GM12878 (cell line): ENCODE results near the gene ARHGAP45. TPM values are rescaled to one million over a fixed set of nuclear protein-coding genes. Genes with fewer than 3 reads are reported as not detected.

Experiments
- ATAC-seq: fragments of 200-7000 bp; cut with Tn5 transposase; 3 replicates; pipeline ENCODE4 v1.9.1; 2020; ENCODE audit warnings: mild to moderate bottlenecking, moderate library complexity
- BruUV-seq: library from RNA; stranded (reverse); fragments of 400-500 nt; replicated peaks from 2 replicates; lab custom pipeline; 2021; lab: Mats Ljungman, UMichigan
- CTCF ChIA-PET: fragments of 300-600 bp; sonication (Branson Sonifier 250); formaldehyde crosslinking; extraction: SDS; loops from one replicate; lab custom pipeline; 2021; ENCODE audit warnings: inconsistent platforms; lab: Yijun Ruan, JAX
- POLR2A ChIA-PET: fragments of 350-600 bp; formaldehyde crosslinking; extraction: SDS; loops from one replicate; lab custom pipeline; 2021; ENCODE audit warnings: inconsistent platforms; lab: Charles Lee
- RAD21 ChIA-PET: fragments of 300-600 bp; sonication (Branson Sonifier 250); formaldehyde crosslinking; loops from one replicate; lab custom pipeline; 2023; ENCODE audit warnings: antibody characterized with exemption; ENCODE audit not compliant: unreplicated experiment; lab: Charles Lee
- SMC1A ChIA-PET: fragments of 300-600 bp; sonication (Branson Sonifier 250); formaldehyde crosslinking; loops from one replicate; lab custom pipeline; 2023; ENCODE audit not compliant: unreplicated experiment, uncharacterized antibody; lab: Charles Lee
- DNase-seq: peaks from one replicate; pipeline ENCODE4 v3.0.0-alpha.2; 2011; ENCODE audit warnings: low read depth, low spot score
- FAIRE-seq: peaks from 3 replicates; lab custom pipeline; 2011; peaks lifted over from hg19 to GRCh38; lab: Jason Lieb, UNC
- H2AFZ ChIP-seq: 2 replicates; pipeline ENCODE4 v1.6.0; 2011; ENCODE audit warnings: low read depth, low read length, control low read depth; ENCODE audit not compliant: control insufficient read depth
- H3K27ac ChIP-seq: 2 replicates; pipeline ENCODE4 v1.5.1; 2011; ENCODE audit warnings: control low read depth; ENCODE audit not compliant: control insufficient read depth, insufficient read depth
- H3K27me3 ChIP-seq, 2 experiments: replicated peaks in 1 of 2; 2 replicates each; pipeline versions ENCODE4 v1.6.0 to v1.6.1; 2011; ENCODE audit warnings: low read length in 1 of 2; ENCODE audit not compliant: control insufficient read depth in 2 of 2, insufficient read depth in 2 of 2
- H3K36me3 ChIP-seq, 2 experiments: 2 replicates each; pipeline ENCODE4 v1.5.1; 2011; ENCODE audit warnings: low read length in 1 of 2; ENCODE audit not compliant: control insufficient read depth in 2 of 2, insufficient read depth in 2 of 2
- H3K4me1 ChIP-seq: 2 replicates; pipeline ENCODE4 v1.6.1; 2011; ENCODE audit warnings: mild to moderate bottlenecking, low read length, moderate library complexity, mixed read lengths; ENCODE audit not compliant: control insufficient read depth, insufficient read depth
- H3K4me2 ChIP-seq: 2 replicates; pipeline ENCODE4 v1.6.0; 2011; ENCODE audit warnings: control low read depth; ENCODE audit not compliant: control insufficient read depth, insufficient read depth
- H3K4me3 ChIP-seq: fragments of 200-600 bp; sonication (generic); 2 replicates; pipeline ENCODE4 v1.5.1; 2016
- H3K79me2 ChIP-seq: 2 replicates; pipeline ENCODE4 v1.6.0; 2011; ENCODE audit warnings: low read length; ENCODE audit not compliant: control insufficient read depth, insufficient read depth
- H3K9ac ChIP-seq: 2 replicates; pipeline ENCODE4 v1.8.0; 2011; ENCODE audit warnings: low read length, control low read depth, mixed read lengths; ENCODE audit not compliant: control insufficient read depth, insufficient read depth
- H3K9me3 ChIP-seq: replicated peaks from 3 replicates; pipeline ENCODE4 v1.5.1; 2011; ENCODE audit warnings: mild to moderate bottlenecking, low read length; ENCODE audit not compliant: control insufficient read depth, insufficient read depth
- H4K20me1 ChIP-seq: 2 replicates; pipeline ENCODE4 v1.6.0; 2011; ENCODE audit not compliant: control insufficient read depth, insufficient read depth
- HDGF ChIP-seq: fragments of 450-650 bp; IDR thresholded peaks from 2 replicates; pipeline ENCODE4 v1.6.1; 2016; ENCODE audit warnings: antibody characterized with exemption
- NKRF ChIP-seq: fragments of 450-650 bp; conservative IDR thresholded peaks from 2 replicates; pipeline ENCODE4 v1.6.1; 2017; ENCODE audit warnings: mild to moderate bottlenecking, moderate library complexity
- WGBS: methylation state at CpG from one replicate; pipeline ENCODE4 v1.1.6; 2016; ENCODE audit warnings: low lambda C conversion rate; ENCODE audit not compliant: insufficient replicate concordance, insufficient coverage; ENCODE audit errors: missing lambda C conversion rate; 5-methylcytosine and 5-hydroxymethylcytosine counted together
- in situ Hi-C: fragments of 300-500 bp; cut with MboI; formaldehyde crosslinking; loops from 9 replicates; pipeline ENCODE4 v1.14.3; 2018; ENCODE audit warnings: mixed read lengths
- intact Hi-C: fragments of 100-400 bp; cut with micrococcal nuclease; formaldehyde crosslinking; loops from one replicate; pipeline ENCODE4 v1.14.2; 2022; ENCODE audit not compliant: unreplicated experiment
- polyA plus RNA-seq, 11 experiments: library from polyadenylated mRNA; depleted of rRNA in 4 of 11; unstranded in 6 of 11; stranded (reverse) in 5 of 11; fragments of >200 nt; fragmentation: Nextera tagmentation in 4 of 11; fragmentation: Illumina TruSeq in 1 of 11; extraction: Ambion mirVana in 4 of 11; extraction: Trizol in 1 of 11; gene quantifications; 1 replicate in 1 of 11; 2 replicates in 10 of 11; pipeline versions ENCODE4 v1.2.1 to v1.2.3, GENCODE V29; 2011 to 2016; ENCODE audit warnings: inconsistent platforms in 2 of 11, missing spikeins in 2 of 11, low read depth in 1 of 11
- total RNA-seq, 4 experiments: library from RNA; depleted of rRNA in 3 of 4; stranded (reverse); fragments of >200 nt in 3 of 4; fragmentation: Illumina TruSeq in 1 of 4; extraction: Trizol in 1 of 4; gene quantifications; 2 replicates each; pipeline versions ENCODE4 v1.2.1 to v1.2.3, GENCODE V29; 2013 to 2021

Gene ARHGAP45
- total and polyA plus RNA-seq, 10 of the 15 experiments (the other 5 are each of a cell fraction or from before 2014, with no cell fraction given): 1.4 to 151 (median 59.9) TPM

- BruUV-seq: no TSS peak
- Histone ChIP-seq H3K79me2 (peaks cover 3% of the 10 kb centered on the region), H2AFZ (no peak overlapping the region), H4K20me1 (no peaks in the 10 kb centered on the region), H3K9me3 (no peaks in the 10 kb centered on the region), H3K9ac (no peak overlapping the region), H3K27me3 (no peaks in the 10 kb centered on the region), H3K27ac (no peak overlapping the region), H3K4me2 (no peak overlapping the region), H3K4me3 (no peak overlapping the region), H3K4me1 (peaks cover 14% of the 10 kb centered on the region), H3K36me3 (no peaks in the 10 kb centered on the region)
- FAIRE-seq: no peak
- 92% methylated on average over 12 of the region's 17 CpGs for WGBS
- no peak for ATAC-seq
- TF ChIP-seq NKRF: no peak
- TF ChIP-seq HDGF: peak; percentile 67; the same call in 1 of the 2 replicates
- DNase-seq: no peak
- POLR2A ChIA-PET: no interaction called here
- in situ Hi-C loops (no loop called here), intact Hi-C loops (loop anchor here (2.0 kb wide), 1 partner anchor 22 kb away; the partner anchor contains the start of gene ABCA7)
- RAD21 ChIA-PET: no interaction called here
- CTCF ChIA-PET: no interaction called here
- SMC1A ChIA-PET: no interaction called here
Measured at GRCh38 chr19:1062387-1063029, 4.5 kb upstream of the ARHGAP45 start.
